Measurements from ENCODE around the gene NRBF2. TPM values are rescaled to one million over a fixed set of nuclear protein-coding genes. Genes with fewer than 3 reads are reported as not detected.

The NRBF2 gene
- total and polyA plus RNA-seq, 9 of the 15 experiments (the other 6 are each of a cell fraction or from before 2014, with no cell fraction given) = 20.8 to 52.1 (median 30.5) TPM

DNA sequence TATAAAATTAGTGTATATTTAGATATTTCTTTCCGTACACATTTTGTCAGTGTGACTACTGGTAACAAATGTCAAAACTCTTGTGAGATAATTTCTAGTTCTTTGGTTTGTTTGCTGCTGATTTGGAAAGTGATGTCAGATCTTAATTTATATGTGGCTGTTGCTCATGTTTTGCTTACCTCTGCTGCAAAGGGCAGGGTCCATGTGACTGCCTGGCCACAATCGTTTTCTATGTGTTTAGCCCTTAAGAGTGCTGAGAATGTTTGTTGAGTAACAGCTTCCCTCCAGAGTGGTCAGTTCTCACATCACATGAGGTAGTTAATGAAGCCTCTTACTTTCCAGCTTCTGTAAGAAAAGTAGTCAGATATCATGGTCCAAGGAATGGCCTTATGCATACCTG, 4.2 kb downstream of the NRBF2 start:
- Histone ChIP-seq H4K20me1 (replicated peaks; ENCODE audit: control insufficient read depth, insufficient read depth, low read length) (peaks cover 9% of the 10 kb centered on the region), H3K9me3 (replicated peaks; ENCODE audit: control insufficient read depth, insufficient read depth, low read depth, low read length) (peaks cover 5% of the 10 kb centered on the region), H3K79me2 (ENCODE audit: control insufficient read depth, insufficient read depth, low read length) (peaks cover 85% of the 10 kb centered on the region), H3K27ac (ENCODE audit: extremely low read depth, low read depth, low read length) (no peak overlapping the region), H3K9ac (ENCODE audit: insufficient read depth in 1 of 2, low read depth in 2 of 2, low read length in 2 of 2) (no peak overlapping the region), H2AFZ (ENCODE audit: low read depth, low read length) (no peak overlapping the region), H3K4me1 (replicated peaks in 1 of 2; ENCODE audit: control insufficient read depth in 2 of 2, insufficient read depth in 2 of 2, low read length in 2 of 2) (peaks cover 8 to 9% of the 10 kb centered on the region in 2 experiments; a peak in 3 of 5 replicates), H3K4me2 (ENCODE audit: insufficient read depth, low read length) (no peak overlapping the region), H3K4me3 (no peak overlapping the region), H3K9me1 (ENCODE audit: control insufficient read depth, insufficient read depth, low read length) (no peaks in the 10 kb centered on the region), H3K27me3 (ENCODE audit: control insufficient read depth in 2 of 2, insufficient read depth in 2 of 2, low read length in 2 of 2) (no peaks in the 10 kb centered on the region), H3K36me3 (ENCODE audit: control insufficient read depth, insufficient read depth, low read length) (peaks cover 8% of the 10 kb centered on the region; the same call in 1 of the 3 replicates)
- no TSS peak for BruUV-seq (replicated peaks)
- no peak for FAIRE-seq
- WGBS (ENCODE audit: insufficient coverage, low coverage, missing lambda C conversion rate) = 55% methylated on average over 2 of the region's 2 CpGs
- intact Hi-C loops (cut with micrococcal nuclease) = no loop called here
- POLR2A ChIA-PET = interaction anchor here (0.6 to 1.6 kb wide), 2 partner anchors 9 to 93 kb away, joined by 3 to 4 read pairs; no protein-coding TSS in a partner anchor
- no peak for ATAC-seq
- DNase-seq (ENCODE audit: extremely low read depth in 1 of 4, low spot score in 3 of 4) = no peak
- CTCF ChIA-PET (ENCODE audit: low intra/inter-chr PET ratio) = no interaction called here
- in situ Hi-C loops (cut with MboI) = no loop called here
- TF ChIP-seq, protein P1, sequence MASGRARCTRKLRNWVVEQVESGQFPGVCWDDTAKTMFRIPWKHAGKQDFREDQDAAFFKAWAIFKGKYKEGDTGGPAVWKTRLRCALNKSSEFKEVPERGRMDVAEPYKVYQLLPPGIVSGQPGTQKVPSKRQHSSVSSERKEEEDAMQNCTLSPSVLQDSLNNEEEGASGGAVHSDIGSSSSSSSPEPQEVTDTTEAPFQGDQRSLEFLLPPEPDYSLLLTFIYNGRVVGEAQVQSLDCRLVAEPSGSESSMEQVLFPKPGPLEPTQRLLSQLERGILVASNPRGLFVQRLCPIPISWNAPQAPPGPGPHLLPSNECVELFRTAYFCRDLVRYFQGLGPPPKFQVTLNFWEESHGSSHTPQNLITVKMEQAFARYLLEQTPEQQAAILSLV (tag; IDR thresholded peaks at IDR 0.05) = no peak
- TF ChIP-seq ZNF444 (CRISPR knock-in tag; IDR thresholded peaks at IDR 0.05) (no peak), KAT7 (CRISPR knock-in tag; IDR thresholded peaks at IDR 0.05; ENCODE audit: borderline replicate concordance) (no peak), ZNF695 (CRISPR knock-in tag; IDR thresholded peaks at IDR 0.05) (no peak), OTX1 (CRISPR knock-in tag; IDR thresholded peaks at IDR 0.05) (no peak), POLR2B (IDR thresholded peaks at IDR 0.05; ENCODE audit: low read depth, partially characterized antibody) (no peak), HMG20A (CRISPR knock-in tag; conservative IDR thresholded peaks at IDR 0.05) (no peak), ZFP36 (IDR thresholded peaks at IDR 0.05; ENCODE audit: low read depth, low read length, partially characterized antibody) (no peak), ETS2 (tag; IDR thresholded peaks at IDR 0.05; ENCODE audit: borderline replicate concordance, poor library complexity, severe bottlenecking) (no peak)
- TF ChIP-seq, protein P2, sequence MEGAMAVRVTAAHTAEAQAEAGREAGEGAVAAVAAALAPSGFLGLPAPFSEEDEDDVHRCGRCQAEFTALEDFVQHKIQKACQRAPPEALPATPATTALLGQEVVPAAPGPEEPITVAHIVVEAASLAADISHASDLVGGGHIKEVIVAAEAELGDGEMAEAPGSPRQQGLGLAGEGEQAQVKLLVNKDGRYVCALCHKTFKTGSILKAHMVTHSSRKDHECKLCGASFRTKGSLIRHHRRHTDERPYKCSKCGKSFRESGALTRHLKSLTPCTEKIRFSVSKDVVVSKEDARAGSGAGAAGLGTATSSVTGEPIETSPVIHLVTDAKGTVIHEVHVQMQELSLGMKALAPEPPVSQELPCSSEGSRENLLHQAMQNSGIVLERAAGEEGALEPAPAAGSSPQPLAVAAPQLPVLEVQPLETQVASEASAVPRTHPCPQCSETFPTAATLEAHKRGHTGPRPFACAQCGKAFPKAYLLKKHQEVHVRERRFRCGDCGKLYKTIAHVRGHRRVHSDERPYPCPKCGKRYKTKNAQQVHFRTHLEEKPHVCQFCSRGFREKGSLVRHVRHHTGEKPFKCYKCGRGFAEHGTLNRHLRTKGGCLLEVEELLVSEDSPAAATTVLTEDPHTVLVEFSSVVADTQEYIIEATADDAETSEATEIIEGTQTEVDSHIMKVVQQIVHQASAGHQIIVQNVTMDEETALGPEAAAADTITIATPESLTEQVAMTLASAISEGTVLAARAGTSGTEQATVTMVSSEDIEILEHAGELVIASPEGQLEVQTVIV (CRISPR knock-in tag; IDR thresholded peaks at IDR 0.05; ENCODE audit: borderline replicate concordance) = no peak
